GM18519 (cell line): Measurements from ENCODE around the gene IBTK.
A peak's percentile ranks its signal among the peaks of the same experiment; 100 is the strongest.
"Not testable (repeated sequence)": the region's sequence is repeated elsewhere in the genome, so short reads cannot be mapped to it uniquely, and the experiment has no call there.

Experiments
- ATAC-seq: cut with Tn5 transposase; IDR thresholded peaks from one replicate; pipeline ENCODE4 v1.9.1; 2021; ENCODE audit warnings: mild to moderate bottlenecking, moderate library complexity; ENCODE audit not compliant: unreplicated experiment, low FRiP score

Gene IBTK

GRCh38 chr6:82248273-82248735 is 760 bp upstream of the IBTK start:
- peak; percentile 8 for ATAC-seq

DNA sequence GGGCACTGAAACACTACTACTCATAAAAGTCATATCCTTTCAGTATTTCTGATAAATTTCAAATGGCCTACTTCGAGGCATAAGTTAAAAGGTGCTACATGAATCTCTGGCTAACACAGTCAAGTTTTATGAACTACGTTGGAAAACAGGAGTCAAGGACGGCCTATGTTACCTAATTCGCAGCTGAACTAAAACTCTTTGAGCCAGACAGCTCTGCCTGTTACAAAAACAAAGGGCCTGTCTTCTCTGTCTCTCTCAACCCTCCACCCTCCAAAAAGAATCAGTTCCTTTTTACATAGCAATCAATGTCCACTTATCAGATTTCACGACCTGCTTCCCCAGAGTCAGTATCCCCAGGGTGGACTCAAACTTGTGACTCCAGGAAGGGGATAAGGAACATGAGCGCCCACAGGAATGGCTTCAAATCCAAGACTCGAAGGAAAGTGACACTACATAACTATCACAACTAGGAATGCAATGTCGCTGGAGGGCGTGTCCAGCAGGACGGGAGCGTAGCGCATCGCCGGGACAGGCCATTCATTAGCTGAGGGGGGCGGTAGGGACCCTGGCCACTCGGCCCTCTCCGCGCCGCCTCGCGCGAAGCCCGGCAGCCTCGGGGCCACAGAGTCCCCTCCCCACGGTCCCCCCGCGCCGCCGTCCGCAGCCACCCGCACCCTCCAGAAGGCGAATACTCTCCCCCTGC is 591 bp downstream of the IBTK start:
- ATAC-seq, result peak; percentile 20

DNA sequence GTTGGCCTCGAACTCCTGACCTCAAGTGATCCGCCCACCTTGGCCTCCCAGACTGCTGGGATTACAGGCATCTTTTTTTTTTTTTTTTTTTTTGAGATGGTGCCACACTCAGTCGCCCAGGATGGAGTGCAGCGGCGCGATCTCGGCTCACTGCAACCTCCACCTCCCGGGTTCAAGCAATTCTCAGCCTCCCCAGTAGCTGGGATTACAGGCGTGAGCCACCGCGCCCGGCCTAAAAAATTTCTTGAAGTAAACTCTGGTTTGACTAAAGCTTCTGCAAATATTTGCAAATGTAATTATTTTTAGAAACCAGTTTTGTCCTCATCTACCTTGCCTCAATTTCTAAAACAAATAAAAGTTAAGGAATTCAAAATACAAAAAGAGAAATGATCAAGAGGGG is 1.2 kb downstream of the IBTK start:
- no peak for ATAC-seq

- no peak for ATAC-seq
Observed at GRCh38 chr6:82245376-82245775, 2.2 kb downstream of the IBTK start.

- no peak for ATAC-seq
Observed at GRCh38 chr6:82243884-82244283, 3.7 kb downstream of the IBTK start.

GRCh38 chr6:82240186-82240585 is 7.4 kb downstream of the IBTK start:
- no peak for ATAC-seq

- no peak for ATAC-seq
Observed at GRCh38 chr6:82239597-82239996, 7.9 kb downstream of the IBTK start.

GRCh38 chr6:82237013-82237412 is 10.5 kb downstream of the IBTK start:
- ATAC-seq, result no peak

GRCh38 chr6:82227770-82228169 is 19.8 kb downstream of the IBTK start:
- peak; percentile 87 for ATAC-seq

DNA sequence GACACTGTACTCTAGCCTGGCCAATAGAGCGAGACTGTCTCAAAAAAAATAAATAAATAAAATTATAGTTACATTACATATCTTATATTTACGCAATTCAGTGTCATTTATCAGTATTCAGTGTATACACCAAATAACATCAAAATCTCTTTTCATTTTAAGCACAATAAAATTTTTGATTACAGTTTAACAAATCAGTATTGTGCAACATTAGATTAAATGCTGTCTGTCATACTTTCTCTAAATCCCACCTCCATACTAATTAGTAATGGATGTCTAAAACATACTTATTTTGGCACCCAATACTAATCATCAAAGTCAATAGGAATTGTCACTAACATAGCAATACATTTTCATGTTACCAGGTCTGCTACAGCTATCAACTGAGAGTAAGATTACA is 27.4 kb downstream of the IBTK start:
- no peak for ATAC-seq

DNA sequence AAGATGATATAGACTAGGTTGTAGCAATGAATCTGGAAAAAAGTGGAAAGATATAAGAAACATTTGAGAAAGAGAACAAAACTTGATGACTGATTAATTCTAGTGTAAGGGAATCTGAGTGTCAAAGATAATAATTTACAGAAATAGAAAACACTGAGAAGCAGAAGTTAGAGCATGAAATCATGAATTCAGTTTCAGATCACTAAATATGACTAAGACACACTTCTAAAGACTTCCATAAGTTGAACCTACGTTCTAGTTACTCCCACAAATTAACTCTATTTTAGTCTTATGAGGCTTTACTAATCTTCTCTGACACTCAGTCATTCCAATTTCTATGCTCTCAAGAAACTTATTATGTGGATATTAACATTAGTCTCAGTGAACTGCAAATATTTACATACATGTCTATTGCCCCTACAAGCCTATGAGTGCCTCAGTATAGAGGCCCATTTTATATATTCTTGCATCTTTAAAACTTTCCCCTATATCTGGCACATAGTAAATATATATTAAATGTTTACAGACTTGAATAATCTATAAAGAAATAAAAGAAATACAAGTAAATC is 30.4 kb downstream of the IBTK start:
- peak; percentile 62 for ATAC-seq

DNA sequence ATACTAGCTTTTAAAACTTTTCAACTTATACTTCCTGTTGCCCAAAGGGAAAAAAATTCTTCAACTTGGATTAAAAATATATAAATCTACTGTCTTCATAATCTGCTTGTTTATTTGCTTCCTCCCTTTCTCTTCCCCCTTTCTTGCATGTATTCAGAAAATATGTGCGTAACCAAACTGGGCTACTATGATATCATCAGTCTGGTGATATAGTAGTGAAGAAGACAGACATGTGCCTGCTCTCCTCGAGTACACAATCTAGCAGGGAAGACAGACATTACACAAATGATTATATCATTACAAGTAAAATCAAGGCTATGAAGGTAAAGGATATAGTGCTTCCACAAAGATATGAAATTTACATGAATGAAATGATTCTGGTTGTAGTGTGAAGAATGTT is 31.0 kb downstream of the IBTK start:
- no peak for ATAC-seq

GRCh38 chr6:82211326-82211725 is 36.2 kb downstream of the IBTK start:
- no peak for ATAC-seq

GRCh38 chr6:82208913-82209312 is 38.6 kb downstream of the IBTK start:
- ATAC-seq, result no peak

GRCh38 chr6:82205930-82206392 is 41.6 kb downstream of the IBTK start:
- no peak for ATAC-seq

- no peak for ATAC-seq
Observed at GRCh38 chr6:82204020-82204419, 43.5 kb downstream of the IBTK start.

GRCh38 chr6:82197784-82198183 is 49.8 kb downstream of the IBTK start:
- no peak for ATAC-seq

GRCh38 chr6:82197245-82197644 is 50.3 kb downstream of the IBTK start:
- ATAC-seq, result not testable (repeated sequence)

- ATAC-seq, result no peak
Observed at GRCh38 chr6:82196161-82196560, 51.4 kb downstream of the IBTK start.

- ATAC-seq, result no peak
Observed at GRCh38 chr6:82195619-82196018, 51.9 kb downstream of the IBTK start.

GRCh38 chr6:82185948-82186535 is 61.5 kb downstream of the IBTK start:
- ATAC-seq, result no peak
